ENCODE measurements around the gene LOX.

LOX gene

GRCh38 chr5:122053181-122054109, 24.6 kb downstream of the LOX start:
- DNase-seq: no peak

- DNase-seq: no peak
These were observed 26.5 kb downstream of the LOX start for GRCh38 chr5:122051569-122051968.

GRCh38 chr5:122050959-122051358, 27.1 kb downstream of the LOX start:
- no peak for DNase-seq

GRCh38 chr5:122040636-122041302, 37.3 kb downstream of the LOX start:
- no peak for DNase-seq

GRCh38 chr5:122036326-122036725, 41.7 kb downstream of the LOX start:
- no peak for DNase-seq

- no peak for DNase-seq
These were observed 42.1 kb downstream of the LOX start for GRCh38 chr5:122035913-122036312.

- no peak for DNase-seq
These were observed 46.2 kb downstream of the LOX start for GRCh38 chr5:122031836-122032235.

- DNase-seq: no peak
These were observed 47.8 kb downstream of the LOX start for GRCh38 chr5:122030251-122030650.

- no peak for DNase-seq
These were observed 48.2 kb downstream of the LOX start for GRCh38 chr5:122029818-122030217.

- DNase-seq: no peak
These were observed 55.1 kb downstream of the LOX start for GRCh38 chr5:122022966-122023365.

- peak; percentile 12 for DNase-seq
These were observed 58.0 kb downstream of the LOX start for GRCh38 chr5:122019919-122020590.

- DNase-seq: no peak
These were observed 62.6 kb downstream of the LOX start for GRCh38 chr5:122015471-122015870.

GRCh38 chr5:122014236-122014935, 63.7 kb downstream of the LOX start:
- DNase-seq: no peak

All from fibroblast of skin of scalp (primary cell).